ENCODE data around the gene FIGN. TPM values are rescaled to one million over a fixed set of nuclear protein-coding genes. Genes with fewer than 3 reads are reported as not detected.

Gene FIGN
- total RNA-seq, 4 donors from 2014 or later = 0.42 to 3.1 (median 1.3) TPM

GRCh38 chr2:163775304-163775703 lies 39.5 kb upstream of the FIGN start:
- Histone ChIP-seq H3K27me3 (no peaks in the 10 kb centered on the region), H3K27ac (no peak overlapping the region), H3K4me3 (no peak overlapping the region), H3K9me3 (no peaks in the 10 kb centered on the region), H3K4me1 (no peaks in the 10 kb centered on the region), H3K36me3 (no peaks in the 10 kb centered on the region)
- ATAC-seq (no peak), DNase-seq (no peak)
- in situ Hi-C loops (cut with MboI; ENCODE audit: low sequenced_read_pairs in 4 of 4) = no loop called here
- TF ChIP-seq CTCF (IDR thresholded peaks at IDR 0.05 in 4 of 5, conservative IDR thresholded peaks at IDR 0.05 in 1 of 5) = no peak
- TF ChIP-seq POLR2A (IDR thresholded peaks at IDR 0.05) = no peak
- intact Hi-C loops (cut with DNase I; ENCODE audit: low total_unique reads) = no loop called here

GRCh38 chr2:163774862-163775261 lies 39.1 kb upstream of the FIGN start:
- Histone ChIP-seq H3K9me3 (no peaks in the 10 kb centered on the region), H3K27ac (no peak overlapping the region), H3K4me3 (no peak overlapping the region), H3K4me1 (no peaks in the 10 kb centered on the region), H3K27me3 (no peaks in the 10 kb centered on the region), H3K36me3 (no peaks in the 10 kb centered on the region)
- ATAC-seq = peak in 1 of 2 donors; percentile 30
- in situ Hi-C loops (cut with MboI; ENCODE audit: low sequenced_read_pairs in 4 of 4) = no loop called here
- DNase-seq = no peak
- intact Hi-C loops (cut with DNase I; ENCODE audit: low total_unique reads) = no loop called here
- TF ChIP-seq POLR2A (IDR thresholded peaks at IDR 0.05) (no peak), CTCF (IDR thresholded peaks at IDR 0.05 in 4 of 5, conservative IDR thresholded peaks at IDR 0.05 in 1 of 5) (no peak)

- Histone ChIP-seq H3K9me3 (no peaks in the 10 kb centered on the region), H3K4me1 (no peaks in the 10 kb centered on the region), H3K4me3 (no peak overlapping the region), H3K36me3 (no peaks in the 10 kb centered on the region), H3K27ac (no peak overlapping the region), H3K27me3 (no peaks in the 10 kb centered on the region)
- intact Hi-C loops (cut with DNase I; ENCODE audit: low total_unique reads) = no loop called here
- in situ Hi-C loops (cut with MboI; ENCODE audit: low sequenced_read_pairs in 4 of 4) = no loop called here
- TF ChIP-seq POLR2A (IDR thresholded peaks at IDR 0.05) (no peak), CTCF (IDR thresholded peaks at IDR 0.05 in 4 of 5, conservative IDR thresholded peaks at IDR 0.05 in 1 of 5) (no peak)
- ATAC-seq (no peak), DNase-seq (no peak)
Measured at GRCh38 chr2:163773276-163773675, 37.5 kb upstream of the FIGN start.

- no peak for ATAC-seq
- Histone ChIP-seq H3K4me3 (no peak overlapping the region), H3K27ac (no peak overlapping the region), H3K36me3 (no peaks in the 10 kb centered on the region), H3K27me3 (no peaks in the 10 kb centered on the region), H3K4me1 (no peaks in the 10 kb centered on the region), H3K9me3 (no peaks in the 10 kb centered on the region)
- no peak for TF ChIP-seq POLR2A (IDR thresholded peaks at IDR 0.05)
- no peak for TF ChIP-seq CTCF (IDR thresholded peaks at IDR 0.05 in 4 of 5, conservative IDR thresholded peaks at IDR 0.05 in 1 of 5)
- in situ Hi-C loops (cut with MboI; ENCODE audit: low sequenced_read_pairs in 4 of 4) (no loop called here), intact Hi-C loops (cut with DNase I; ENCODE audit: low total_unique reads) (no loop called here)
- no peak for DNase-seq
Measured at GRCh38 chr2:163771596-163771995, 35.8 kb upstream of the FIGN start.

Data from gastrocnemius medialis (tissue), 4 donors.